HL-60/S4 treated with phorbol 12-myristate 13-acetate at 8.2 ng/mL for 4 days and 3 days (cell line): Measurements from ENCODE around the gene CENPU.
"Not testable (repeated sequence)": the region's sequence is repeated elsewhere in the genome, so short reads cannot be mapped to it uniquely, and the experiment has no call there.

Source experiments
- in situ Hi-C: fragments of 300-500 bp; cut with MboI; formaldehyde crosslinking; loops from 2 replicates; pipeline ENCODE4 v1.15.0; 2022; ENCODE audit warnings: low sequenced_read_pairs

The CENPU gene

GRCh38 chr4:184669251-184669650, 64.6 kb downstream of the CENPU start:
- in situ Hi-C loops = no loop called here

GRCh38 chr4:184668511-184669114, 65.3 kb downstream of the CENPU start:
- in situ Hi-C loops = no loop called here

- in situ Hi-C loops = no loop called here
These were observed 65.8 kb downstream of the CENPU start for GRCh38 chr4:184668096-184668495.

GRCh38 chr4:184666670-184667069, 67.2 kb downstream of the CENPU start:
- in situ Hi-C loops = no loop called here

GRCh38 chr4:184664445-184665210, 69.3 kb downstream of the CENPU start:
- in situ Hi-C loops = no loop called here

- in situ Hi-C loops = no loop called here
These were observed 71.7 kb downstream of the CENPU start for GRCh38 chr4:184662236-184662635.

- in situ Hi-C loops = no loop called here
These were observed 72.9 kb downstream of the CENPU start for GRCh38 chr4:184660978-184661377.

GRCh38 chr4:184657820-184658219, 76.1 kb downstream of the CENPU start:
- in situ Hi-C loops = not testable (repeated sequence)

- in situ Hi-C loops = no loop called here
These were observed 76.8 kb downstream of the CENPU start for GRCh38 chr4:184657144-184657543.

GRCh38 chr4:184655889-184656869, 77.7 kb downstream of the CENPU start:
- in situ Hi-C loops = no loop called here

- in situ Hi-C loops = no loop called here
These were observed 80.2 kb downstream of the CENPU start for GRCh38 chr4:184653650-184654049.

GRCh38 chr4:184652681-184653080, 81.2 kb downstream of the CENPU start:
- in situ Hi-C loops = not testable (repeated sequence)

- in situ Hi-C loops = no loop called here
These were observed 82.0 kb downstream of the CENPU start for GRCh38 chr4:184651899-184652298.

GRCh38 chr4:184649971-184650855, 83.7 kb downstream of the CENPU start:
- in situ Hi-C loops = no loop called here

- in situ Hi-C loops = no loop called here
These were observed 84.6 kb downstream of the CENPU start, which contains the start of the genes CASP3 and PRIMPOL for GRCh38 chr4:184649026-184649970. CASP3 (minus strand) TSS chr4:184649447; CDS start chr4:184638453, 10,994 bp downstream. PRIMPOL (plus strand) TSS chr4:184649738; CDS start chr4:184657141, 7,403 bp downstream.

GRCh38 chr4:184648313-184649025, 85.4 kb downstream of the CENPU start:
- in situ Hi-C loops = no loop called here

GRCh38 chr4:184648054-184648312, 85.9 kb downstream of the CENPU start:
- in situ Hi-C loops = no loop called here

GRCh38 chr4:184647266-184648053, 86.4 kb downstream of the CENPU start:
- in situ Hi-C loops = no loop called here
